ENCODE data around the gene MAPK1. TPM values are rescaled to one million over a fixed set of nuclear protein-coding genes. Genes with fewer than 3 reads are reported as not detected.
"Not testable (repeated sequence)": the region's sequence is repeated elsewhere in the genome, so short reads cannot be mapped to it uniquely, and the experiment has no call there.

The MAPK1 gene
- total RNA-seq, 1 experiment from 2014 or later, result 113 TPM

DNA sequence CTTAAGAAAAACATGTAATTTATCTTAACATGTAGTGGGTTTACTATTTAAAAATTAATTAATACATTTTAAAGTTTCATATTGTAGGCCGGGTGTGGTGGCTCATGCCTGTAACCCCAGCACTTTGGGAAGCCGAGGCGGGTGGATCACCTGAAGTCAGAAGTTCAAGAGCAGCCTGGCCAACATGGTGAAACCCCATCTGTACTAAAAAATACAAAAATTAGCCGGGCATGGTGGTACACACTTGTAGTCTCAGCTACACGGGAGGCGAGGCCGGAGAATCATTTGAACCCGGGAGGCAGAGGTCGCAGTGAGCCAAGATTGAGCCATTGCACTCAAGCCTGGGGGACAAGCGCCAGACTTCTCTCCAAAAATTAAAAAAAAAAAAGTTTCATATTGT, 73.7 kb downstream of the MAPK1 start:
- not testable (repeated sequence) for DNase-seq (ENCODE audit: low read depth)

DNA sequence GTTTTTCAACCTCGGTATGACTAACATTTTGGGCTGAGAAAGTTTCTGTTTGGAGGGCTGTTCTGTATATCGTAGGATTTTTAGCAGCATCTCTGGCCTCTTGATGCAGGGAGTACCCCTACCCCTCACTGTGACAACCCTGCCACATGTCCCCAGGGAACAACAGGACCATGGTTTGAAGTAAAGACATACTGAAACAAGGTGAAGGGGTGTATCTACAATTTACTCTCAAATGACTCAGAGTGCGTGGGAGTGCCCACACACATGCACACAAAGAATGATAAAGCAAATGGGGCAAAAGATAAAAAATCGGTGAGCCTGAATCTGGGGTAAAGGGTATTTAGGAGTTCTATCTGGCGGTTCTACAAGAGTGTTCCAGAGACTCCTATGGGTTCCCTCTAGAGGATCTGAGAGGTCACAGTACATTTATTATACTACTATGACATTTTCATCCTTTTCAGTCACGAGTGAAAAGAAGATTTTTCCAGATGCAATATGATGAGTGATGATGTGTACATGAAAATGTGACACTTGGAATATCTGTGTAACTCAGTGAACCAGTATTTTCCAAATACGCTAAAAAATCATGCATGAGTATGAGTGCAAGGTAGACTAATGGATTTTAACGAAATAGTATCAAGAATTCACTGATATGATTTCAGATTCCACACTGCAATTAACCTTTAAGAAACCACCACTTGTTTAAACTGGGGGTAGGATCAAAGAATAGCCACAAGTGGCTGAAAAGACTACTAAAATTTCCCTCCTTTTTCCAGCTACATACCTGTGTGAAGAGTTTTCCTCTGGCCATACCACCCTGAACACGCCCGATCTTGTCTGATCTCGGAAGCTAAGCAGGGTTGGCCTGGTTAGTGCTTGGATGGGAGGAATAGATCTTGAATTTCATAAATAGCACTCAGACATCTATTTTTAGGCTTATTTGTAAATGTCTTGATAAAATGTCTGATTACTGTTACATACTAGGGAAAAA, 75.5 kb downstream of the MAPK1 start:
- no peak for DNase-seq (ENCODE audit: low read depth)

DNA sequence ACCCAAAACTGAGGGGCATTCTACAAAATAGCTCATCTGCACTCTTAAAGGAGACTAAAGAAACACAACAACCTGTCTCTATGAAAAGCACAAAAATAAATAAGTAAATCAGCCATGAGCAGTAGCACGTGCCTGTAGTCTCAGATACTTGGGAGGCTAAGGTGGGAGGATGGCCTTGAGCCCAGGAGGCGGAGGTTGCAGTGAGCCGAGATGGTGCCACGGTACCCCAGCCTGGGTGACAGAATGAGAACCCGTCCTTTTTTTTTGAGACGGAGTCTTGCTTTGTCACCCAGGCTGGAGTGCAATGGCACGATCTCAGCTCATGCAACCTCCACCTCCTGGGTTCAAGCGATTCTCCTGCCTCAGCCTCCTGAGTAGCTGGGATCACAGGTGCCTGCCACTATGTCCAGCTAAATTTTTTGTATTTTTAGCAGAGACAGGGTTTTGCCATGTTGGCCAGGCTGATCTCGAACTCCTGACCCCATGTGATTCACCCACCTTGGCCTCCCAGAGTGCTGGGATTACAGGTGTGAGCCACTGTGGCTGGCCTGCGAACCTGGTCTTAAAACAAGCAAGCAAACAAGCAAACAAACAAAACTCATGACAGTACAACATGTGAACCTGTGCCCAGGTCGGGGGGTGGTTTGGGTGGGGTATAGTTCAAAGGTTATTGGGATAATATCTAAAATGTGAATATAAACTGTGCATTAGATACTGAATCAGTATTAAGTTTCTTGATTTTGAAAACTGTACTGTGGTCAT, 76.4 kb downstream of the MAPK1 start:
- not testable (repeated sequence) for DNase-seq (ENCODE audit: low read depth)

DNA sequence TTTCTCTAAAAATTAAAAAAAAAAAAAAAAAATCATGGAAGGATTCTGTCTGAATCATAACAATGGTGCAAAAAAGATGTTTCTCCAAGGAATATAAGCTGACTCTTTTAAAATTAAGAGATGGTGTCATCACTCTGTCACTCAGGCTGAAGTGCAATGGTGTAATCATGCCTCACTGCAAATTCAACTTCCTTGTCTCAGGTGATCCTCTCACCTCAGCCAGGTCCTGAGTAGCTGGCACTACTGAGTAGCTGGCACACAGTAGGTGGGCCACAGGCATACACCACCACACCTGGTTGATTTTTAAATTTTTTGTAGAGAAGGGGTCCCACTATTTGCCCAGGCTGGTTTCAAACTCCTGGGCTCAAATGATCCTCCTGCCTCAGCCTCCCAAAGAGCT, 77.1 kb downstream of the MAPK1 start:
- DNase-seq (ENCODE audit: low read depth), result no peak

DNA sequence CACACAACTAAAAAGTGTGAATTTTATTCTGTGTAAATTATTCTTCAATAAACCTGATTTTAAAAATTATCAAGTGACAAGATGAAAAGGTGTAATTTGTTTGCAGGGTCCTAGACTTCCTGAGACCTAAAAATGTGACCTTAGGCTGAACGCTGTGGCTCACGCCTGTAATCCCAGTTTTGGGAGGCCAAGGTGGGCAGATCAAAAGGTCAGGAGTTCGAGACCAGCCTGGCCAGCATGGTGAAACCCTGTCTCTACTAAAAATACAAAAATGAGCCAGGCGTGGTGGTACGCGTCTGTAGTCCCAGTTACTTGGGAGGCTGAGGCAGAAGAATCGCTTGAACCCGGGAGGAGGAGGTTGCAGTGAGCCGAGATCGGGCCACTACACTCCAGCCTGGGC, 79.9 kb downstream of the MAPK1 start:
- DNase-seq (ENCODE audit: low read depth), result not testable (repeated sequence)

DNA sequence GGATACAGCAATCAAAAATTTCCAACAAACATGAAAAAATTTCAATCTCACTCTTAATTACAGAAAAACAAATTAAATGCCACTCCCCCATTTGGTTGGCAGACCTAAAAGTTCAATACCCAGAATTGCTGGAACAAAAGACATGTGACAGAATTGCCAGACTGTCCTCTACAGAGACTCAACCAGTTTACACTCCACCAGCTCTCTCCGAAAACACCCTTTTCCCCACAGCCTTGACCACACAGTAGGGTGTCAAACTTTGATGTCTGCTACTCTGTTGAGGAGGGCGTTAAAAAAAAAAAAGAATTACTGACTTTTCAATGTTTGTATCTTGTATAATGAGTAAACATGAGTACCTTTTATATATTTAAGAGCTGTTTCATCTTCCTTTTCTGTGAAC, 87.2 kb downstream of the MAPK1 start:
- DNase-seq (ENCODE audit: low read depth), result no peak

DNA sequence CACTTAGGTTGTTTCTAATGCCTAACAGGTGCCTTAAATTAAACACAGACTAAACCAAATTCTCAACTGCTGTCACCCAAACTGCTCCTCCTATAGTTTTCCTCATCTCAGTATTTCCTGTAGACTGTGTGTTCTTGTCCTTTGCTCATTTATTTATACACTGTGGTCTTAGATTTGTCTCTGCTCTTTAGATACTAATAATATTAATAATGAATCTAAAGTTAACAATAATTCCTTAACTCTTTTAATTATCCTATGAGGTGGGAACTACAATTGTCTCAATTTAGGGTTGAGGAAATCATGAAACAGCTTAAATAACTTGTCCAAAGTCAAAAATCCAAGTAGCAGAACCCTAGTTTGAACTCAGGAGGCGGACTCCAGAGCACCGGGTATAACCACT, 88.0 kb downstream of the MAPK1 start:
- no peak for DNase-seq (ENCODE audit: low read depth)

DNA sequence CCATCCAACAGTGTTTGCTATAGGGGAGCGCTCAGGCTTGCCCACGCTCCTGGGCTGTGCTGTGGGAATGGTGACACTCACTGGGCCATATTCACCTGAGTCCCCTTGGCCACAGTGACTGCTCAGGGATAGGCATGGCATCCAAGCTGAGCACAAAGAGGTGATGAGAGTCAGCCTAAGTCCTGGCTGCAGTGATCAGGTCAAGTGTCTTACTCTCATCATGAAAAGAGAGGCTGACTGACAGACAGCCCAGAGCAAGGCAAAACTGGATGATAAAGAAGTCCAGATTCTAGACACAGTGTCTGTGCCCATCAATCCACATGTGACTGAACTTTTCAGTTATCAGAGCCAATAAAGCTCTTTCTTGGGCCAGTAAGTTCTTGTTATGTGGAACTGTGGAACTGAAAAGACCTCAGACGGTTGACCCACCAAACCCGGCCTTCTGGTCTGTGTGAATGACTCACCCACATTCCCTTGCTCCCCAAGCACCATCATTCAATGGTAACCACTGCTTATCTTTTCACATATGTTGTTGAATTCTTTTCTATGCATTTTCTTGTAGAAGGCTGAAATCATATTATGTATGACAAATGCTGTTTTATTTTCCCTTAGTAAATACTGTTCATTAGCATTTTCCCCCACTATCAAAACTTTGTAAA, 88.6 kb downstream of the MAPK1 start:
- peak; percentile 47 for DNase-seq (ENCODE audit: low read depth)

DNA sequence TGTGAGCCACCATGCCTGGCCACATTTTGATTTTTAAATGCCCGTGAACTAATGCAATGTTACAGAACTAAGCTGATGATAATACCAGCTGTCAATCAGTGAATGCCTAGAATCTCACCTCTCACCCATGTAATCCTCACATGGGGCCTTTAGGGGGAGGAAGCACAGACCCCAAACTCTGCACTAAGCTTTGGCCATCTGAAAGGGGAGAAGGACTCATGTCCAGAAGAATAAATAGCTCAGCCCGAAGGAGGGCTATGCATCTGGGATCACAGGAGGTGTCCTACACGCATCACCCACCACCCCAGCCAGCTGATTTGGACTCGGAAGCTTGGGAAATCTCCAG, 95.8 kb downstream of the MAPK1 start:
- DNase-seq (ENCODE audit: low read depth), result no peak

DNA sequence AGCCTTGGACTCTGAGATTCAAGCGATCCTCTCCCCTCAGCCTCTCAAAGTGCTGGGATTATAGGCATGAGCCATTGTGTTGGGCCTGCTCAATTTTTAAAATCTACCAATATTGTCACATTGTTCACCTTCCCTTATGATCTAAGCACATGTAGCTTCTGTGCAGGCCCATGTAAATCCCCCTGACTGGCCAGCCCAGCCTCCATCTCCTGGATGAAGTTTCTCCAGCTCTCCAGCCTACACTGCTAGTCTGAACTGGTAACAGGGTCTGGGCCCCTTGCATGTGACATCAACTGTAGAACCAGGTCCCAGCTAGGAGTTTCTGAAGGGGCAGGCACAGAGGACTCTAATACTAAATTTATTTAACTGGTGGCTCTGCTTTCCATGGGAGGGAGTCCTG, 99.0 kb downstream of the MAPK1 start:
- no peak for DNase-seq (ENCODE audit: low read depth)

DNA sequence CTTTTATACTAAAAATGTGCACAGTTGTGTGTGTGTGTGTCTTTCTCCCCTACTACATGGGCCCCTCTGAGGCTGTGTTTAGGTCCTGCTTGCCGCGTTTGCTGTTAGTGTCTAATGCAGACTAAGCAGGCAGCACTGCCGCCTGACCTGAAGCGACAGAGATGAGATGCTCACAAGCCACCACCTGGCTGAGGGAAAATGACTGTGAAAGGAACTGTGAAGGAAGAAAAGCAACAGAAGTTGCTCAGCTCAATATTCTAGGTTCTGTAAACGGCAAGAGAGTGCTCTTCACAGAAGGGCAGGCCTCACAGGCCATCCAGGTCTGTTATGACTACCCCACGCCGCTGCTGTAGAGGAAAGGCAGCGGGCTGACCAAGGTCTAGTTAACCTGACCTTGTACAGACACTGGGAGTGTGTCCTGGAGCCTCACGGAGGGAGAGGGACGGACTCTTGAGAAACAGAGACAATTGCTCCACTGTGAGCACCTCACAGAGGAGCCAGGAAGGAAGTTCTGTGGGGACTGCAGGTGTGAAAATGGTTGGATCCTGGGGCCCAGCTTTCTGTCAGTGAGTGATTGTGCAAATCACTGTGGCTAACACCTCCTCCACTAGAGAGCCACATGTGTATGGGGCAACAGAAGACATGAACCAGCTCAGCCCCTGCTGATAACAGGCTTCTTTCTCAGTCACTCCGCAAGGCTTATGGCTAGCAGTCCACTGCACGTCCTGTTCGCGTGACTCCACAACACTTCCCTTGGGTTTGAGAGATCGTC, 100.6 kb downstream of the MAPK1 start:
- no peak for DNase-seq (ENCODE audit: low read depth)

DNA sequence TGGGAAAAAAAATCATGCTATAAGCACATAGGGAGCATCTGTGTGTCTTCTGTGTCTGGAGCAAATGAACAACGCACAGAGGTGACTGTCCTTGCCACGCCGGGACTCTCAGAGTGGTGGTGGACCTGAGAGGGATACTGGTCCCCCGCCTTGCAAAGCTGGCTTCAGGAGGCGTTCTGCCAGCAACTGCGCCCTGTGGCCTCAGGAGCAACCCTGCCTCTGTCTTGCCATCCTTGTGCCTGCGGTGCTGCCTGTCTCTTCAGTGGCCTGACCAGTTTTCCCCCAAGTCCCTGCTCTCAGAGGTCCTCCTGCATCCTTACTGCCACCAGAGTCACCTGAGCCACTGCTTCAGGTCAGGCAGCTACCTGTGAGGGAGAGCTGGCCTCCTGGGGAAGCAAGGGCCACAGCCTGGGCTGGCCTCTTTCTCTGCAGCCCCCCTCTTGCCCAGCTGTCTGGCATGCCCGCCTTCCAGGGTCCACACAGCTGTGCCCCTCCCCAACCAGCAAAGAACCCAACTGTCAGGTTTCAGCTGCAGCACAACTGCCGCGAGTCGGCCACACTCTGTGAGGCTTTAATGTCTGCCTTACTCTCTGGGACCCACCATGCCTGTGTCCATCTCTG, 101.4 kb downstream of the MAPK1 start:
- no peak for DNase-seq (ENCODE audit: low read depth)

DNA sequence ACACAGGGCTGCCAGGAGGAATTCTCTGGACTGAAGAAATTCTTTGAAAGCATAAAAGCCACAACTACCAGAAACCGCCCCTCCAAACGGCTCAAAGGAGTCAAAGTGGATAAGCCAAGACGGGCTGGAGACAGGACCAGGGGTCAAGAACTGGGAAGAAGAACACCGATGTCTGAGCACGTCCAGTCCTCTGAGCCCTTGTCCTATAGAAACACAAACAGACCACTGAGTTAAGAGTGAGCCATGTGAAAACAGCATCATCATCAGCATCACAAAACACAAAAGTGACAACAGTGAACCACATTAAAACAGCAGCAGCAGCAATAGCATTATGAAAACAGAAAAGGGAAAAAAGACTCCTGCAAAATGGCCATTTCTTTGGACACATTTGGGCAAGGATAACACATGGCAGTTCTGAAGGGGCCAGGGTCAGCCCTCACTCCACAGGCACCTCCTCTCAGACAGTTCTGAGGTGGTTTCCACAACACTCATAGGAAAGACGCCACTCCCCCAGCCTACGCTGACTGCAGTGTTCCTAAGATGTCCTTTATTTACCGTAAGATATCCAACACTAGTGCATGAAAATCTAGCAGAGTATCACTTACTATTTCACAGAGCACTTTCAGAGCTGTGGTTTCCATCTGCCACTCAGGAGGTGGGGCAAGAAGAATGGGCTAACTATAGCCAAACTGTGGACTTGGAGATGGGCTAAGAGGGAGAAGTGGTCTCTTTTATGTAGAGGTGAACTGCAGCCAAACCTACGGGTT, 103.2 kb downstream of the MAPK1 start:
- DNase-seq (ENCODE audit: low read depth), result no peak

DNA sequence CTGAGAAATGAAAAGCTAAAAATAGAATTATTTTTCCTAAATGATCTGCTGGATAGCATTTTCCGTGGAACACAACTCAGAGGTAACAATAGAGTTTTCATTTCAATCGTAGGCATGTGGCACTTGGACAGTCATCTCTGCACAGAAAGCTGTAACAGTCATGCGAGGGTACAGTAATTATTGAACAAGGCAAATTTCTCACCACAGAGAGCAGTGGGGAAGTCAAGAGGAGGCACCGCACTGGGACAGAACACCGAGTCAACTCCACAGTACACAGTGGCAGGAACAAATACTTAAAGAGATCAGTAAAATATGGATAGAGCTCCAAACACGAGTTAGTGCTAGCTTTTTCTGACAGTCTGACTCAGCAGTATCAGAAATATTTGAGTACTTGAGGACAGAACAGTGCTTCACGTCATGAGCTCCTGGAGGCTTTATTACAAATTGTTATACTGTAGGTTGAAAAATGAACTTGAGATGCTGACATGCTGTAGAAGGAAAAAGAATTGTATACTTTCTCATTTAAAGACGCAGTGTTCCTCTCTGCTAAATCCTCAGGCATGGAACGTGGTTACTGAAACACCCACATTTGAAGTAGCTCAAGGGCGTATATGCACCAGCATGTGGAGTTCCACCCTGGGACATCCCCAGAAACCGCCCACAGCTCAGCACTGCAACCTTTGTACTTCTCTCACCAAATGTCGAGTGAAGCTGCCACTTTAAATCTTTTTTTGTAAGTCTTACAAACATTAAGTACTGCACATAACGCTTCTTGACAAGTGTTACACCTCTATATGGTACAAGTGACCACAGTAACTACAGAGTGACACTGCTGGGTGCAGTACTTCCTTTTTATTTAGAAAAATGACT, 104.5 kb downstream of the MAPK1 start:
- no peak for DNase-seq (ENCODE audit: low read depth)

DNA sequence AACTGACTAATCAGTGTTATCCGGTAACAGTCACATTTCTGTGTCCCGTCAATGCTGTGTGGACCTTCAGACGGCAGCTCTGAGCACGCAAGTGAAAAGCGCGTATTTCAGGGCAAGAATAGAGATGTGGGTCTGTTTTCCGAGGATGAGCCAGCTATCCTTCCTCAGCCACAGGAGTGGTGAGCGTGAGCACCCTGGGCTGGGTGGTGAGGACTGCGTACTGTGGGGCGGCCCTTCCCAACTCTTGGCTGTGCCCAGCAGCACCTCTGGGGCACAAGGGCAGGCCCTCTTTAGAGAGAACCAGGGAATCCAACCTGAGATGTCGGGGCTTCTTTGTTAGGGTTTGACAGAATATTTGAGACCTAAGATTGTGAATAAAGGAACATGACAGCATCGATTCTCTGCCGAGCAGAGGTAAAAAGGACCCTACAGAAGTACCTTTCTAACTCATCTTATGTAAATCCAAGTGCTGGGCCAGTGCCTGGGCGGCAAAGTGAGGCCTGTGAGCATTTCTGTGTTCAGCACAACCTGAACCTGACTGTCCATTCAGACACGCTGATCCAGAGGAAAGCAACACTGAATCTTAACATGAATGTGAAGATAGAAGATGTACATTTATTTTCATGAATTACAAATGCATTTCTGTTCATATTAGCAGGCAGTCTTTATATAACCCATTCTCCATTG, 105.3 kb downstream of the MAPK1 start:
- no peak for DNase-seq (ENCODE audit: low read depth)

DNA sequence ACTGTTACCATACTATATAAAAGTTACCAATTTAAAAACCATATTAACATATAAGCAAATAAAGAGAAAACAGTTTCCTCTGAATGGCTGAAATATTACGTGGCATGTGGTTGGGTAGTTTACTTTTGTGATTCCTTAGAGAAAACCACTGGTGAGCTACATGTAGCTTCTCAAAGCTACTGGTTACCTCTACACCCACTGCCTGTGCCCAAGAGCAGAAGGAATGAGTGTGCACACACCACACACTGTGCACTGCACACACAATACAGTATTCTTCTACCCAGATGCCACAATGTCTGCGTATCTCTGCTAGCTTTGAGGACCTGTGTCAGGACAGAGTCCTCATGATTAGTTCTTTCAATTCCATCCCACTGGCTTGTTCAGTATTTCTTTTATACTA, 106.4 kb downstream of the MAPK1 start:
- DNase-seq (ENCODE audit: low read depth), result no peak

DNA sequence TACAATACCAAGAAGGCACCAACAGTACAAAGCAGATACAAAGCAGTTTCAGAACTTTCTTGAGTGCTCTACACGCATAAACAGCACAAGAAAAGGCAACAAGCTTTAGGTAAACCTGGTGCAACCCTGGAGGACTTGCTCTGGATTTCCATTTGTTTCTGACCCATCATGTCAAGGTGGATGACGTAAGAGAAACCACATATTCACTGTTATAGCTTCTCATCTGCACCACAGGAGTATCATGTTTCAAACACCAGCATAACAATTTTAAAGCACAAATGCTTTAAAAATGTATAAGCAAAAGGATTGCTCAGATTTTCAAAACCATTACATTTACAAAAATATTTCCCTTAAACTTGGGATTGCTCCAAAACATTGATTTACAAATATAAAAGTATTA, 106.8 kb downstream of the MAPK1 start:
- peak; percentile 55 for DNase-seq (ENCODE audit: low read depth)

DNA sequence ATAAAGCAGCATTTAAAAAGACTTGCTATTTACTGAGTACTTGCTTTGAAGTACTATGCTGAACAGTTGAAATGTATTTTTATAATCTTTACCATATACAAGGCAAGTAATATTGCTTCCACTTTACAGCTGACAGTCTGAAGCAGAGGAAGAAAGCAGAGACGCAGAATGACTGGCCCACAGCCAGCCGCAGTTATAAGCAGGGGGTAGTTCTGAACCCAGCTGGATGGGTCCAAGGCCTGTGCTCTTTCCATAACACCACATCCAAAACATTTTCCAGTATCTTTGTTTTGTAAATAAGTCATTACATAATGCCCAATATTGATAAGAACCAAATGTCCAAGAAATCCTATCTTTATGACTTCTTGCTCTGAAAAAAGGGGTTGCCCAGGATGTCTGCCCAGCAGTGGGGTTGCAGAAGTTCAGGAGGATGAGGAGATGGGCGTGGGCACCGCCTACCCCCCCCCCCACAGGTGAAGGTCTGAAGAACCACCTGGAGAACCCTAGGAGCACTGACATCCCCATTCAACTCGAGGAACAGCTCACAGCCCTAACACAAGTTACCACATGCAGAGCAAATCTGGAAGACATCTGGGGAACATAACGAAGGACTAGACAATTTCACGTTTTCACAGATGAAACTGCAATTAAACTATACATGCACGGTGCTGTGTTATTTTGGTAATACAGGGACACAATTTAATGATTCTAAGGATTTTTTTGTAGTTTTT, 107.6 kb downstream of the MAPK1 start:
- no peak for DNase-seq (ENCODE audit: low read depth)
